A549 (cell line): ENCODE results near the gene CACNA1G. TPM values are rescaled to one million over a fixed set of nuclear protein-coding genes. Genes with fewer than 3 reads are reported as not detected.

ENCODE experiments used
- ATAC-seq, 2 experiments: fragments of 200-7000 bp in 1 of 2; fragments of >200 bp in 1 of 2; cut with Nextera tagmentation in 1 of 2; cut with Tn5 transposase in 1 of 2; 3 replicates each; pipeline versions ENCODE4 v1.8.0 to v1.9.1; 2018 to 2020; ENCODE audit warnings: mild to moderate bottlenecking in 1 of 2, moderate library complexity in 1 of 2
- CTCF ChIA-PET: fragments of 300-600 bp; sonication (Branson Sonifier 250); formaldehyde crosslinking; extraction: SDS; loops from one replicate; lab custom pipeline; 2021; ENCODE audit warnings: antibody characterized with exemption, inconsistent platforms; lab: Yijun Ruan, JAX
- POLR2A ChIA-PET: fragments of 350-600 bp; formaldehyde crosslinking; extraction: SDS; loops from one replicate; lab custom pipeline; 2021; ENCODE audit warnings: antibody characterized with exemption, inconsistent platforms; lab: Yijun Ruan, JAX
- DNase-seq, 2 experiments: peaks; one replicate each; pipeline versions ENCODE4 v3.0.0 to v3.0.0-alpha.2; 2011 to 2016; ENCODE audit warnings: low read depth in 1 of 2, low spot score in 1 of 2
- FAIRE-seq: peaks from 2 replicates; lab custom pipeline; 2011; peaks lifted over from hg19 to GRCh38; lab: Jason Lieb, UNC
- H3K27ac ChIP-seq, 2 experiments: fragments of >200 bp; sonication (Bioruptor Twin); formaldehyde crosslinking; 3 replicates each; pipeline ENCODE4 v1.5.1; 2016 to 2017
- H3K4me1 ChIP-seq: fragments of >200 bp; sonication (Bioruptor Twin); formaldehyde crosslinking; 3 replicates; pipeline ENCODE4 v1.6.1; 2016
- H3K4me2 ChIP-seq: fragments of >200 bp; sonication (Bioruptor Twin); formaldehyde crosslinking; 3 replicates; pipeline ENCODE4 v1.6.1; 2016
- H3K4me3 ChIP-seq: fragments of >200 bp; sonication (Bioruptor Twin); formaldehyde crosslinking; 3 replicates; pipeline ENCODE4 v1.5.1; 2016
- H3K9me3 ChIP-seq: fragments of >200 bp; sonication (Bioruptor Twin); formaldehyde crosslinking; 3 replicates; pipeline ENCODE4 v1.6.1; 2016
- CHD2 ChIP-seq: fragments of 150-350 bp; IDR thresholded peaks from 2 replicates; pipeline ENCODE4 v1.6.1; 2014; ENCODE audit warnings: low read length; ENCODE audit not compliant: partially characterized antibody
- EP300 ChIP-seq, 2 experiments: fragments of >200 bp; sonication (Bioruptor Twin); formaldehyde crosslinking; IDR thresholded peaks; 2 replicates in 1 of 2; 3 replicates in 1 of 2; pipeline ENCODE4 v1.6.1; 2016 to 2017
- FOSB ChIP-seq: fragments of 250-450 bp; sonication (Bioruptor Pico); IDR thresholded peaks from 2 replicates; pipeline ENCODE4 v1.5.0; 2020; ENCODE audit warnings: mild to moderate bottlenecking, moderate library complexity
- FOSL2 ChIP-seq, 2 experiments: fragments of 450-650 bp in 1 of 2; fragments of >200 bp in 1 of 2; sonication (Bioruptor Twin) in 1 of 2; formaldehyde crosslinking; IDR thresholded peaks; 2 replicates each; pipeline versions ENCODE4 v1.5.0 to v1.6.1; 2016 to 2020; ENCODE audit warnings: mild to moderate bottlenecking in 1 of 2, moderate library complexity in 1 of 2
- GATA3 ChIP-seq: IDR thresholded peaks from 2 replicates; pipeline ENCODE4 v1.6.1; 2012; ENCODE audit warnings: borderline replicate concordance
- HMGXB4 ChIP-seq: fragments of 250-450 bp; sonication (Bioruptor Pico); IDR thresholded peaks from 2 replicates; pipeline ENCODE4 v1.5.0; 2021; ENCODE audit warnings: mild to moderate bottlenecking, moderate library complexity, borderline replicate concordance
- HOXA7 ChIP-seq: fragments of 250-450 bp; sonication (Bioruptor Pico); IDR thresholded peaks from 2 replicates; pipeline ENCODE4 v1.5.0; 2020; ENCODE audit warnings: mild to moderate bottlenecking, moderate library complexity
- HOXB5 ChIP-seq: fragments of 250-450 bp; sonication (Bioruptor Pico); IDR thresholded peaks from 2 replicates; pipeline ENCODE4 v1.5.0; 2020; ENCODE audit warnings: mild to moderate bottlenecking, moderate library complexity
- KDM1A ChIP-seq: fragments of 200-600 bp; sonication (generic); IDR thresholded peaks from 2 replicates; pipeline ENCODE4 v1.6.1; 2016; ENCODE audit warnings: low read depth, mild to moderate bottlenecking
- KDM5A ChIP-seq: fragments of 200-600 bp; sonication (generic); IDR thresholded peaks from 2 replicates; pipeline ENCODE4 v1.6.1; 2016; ENCODE audit warnings: antibody characterized with exemption, mild to moderate bottlenecking
- MAFK ChIP-seq: fragments of 450-650 bp; IDR thresholded peaks from 2 replicates; pipeline ENCODE4 v1.6.1; 2014; ENCODE audit not compliant: partially characterized antibody
- MAZ ChIP-seq: fragments of 150-350 bp; IDR thresholded peaks from 2 replicates; pipeline ENCODE4 v1.6.1; 2014; ENCODE audit warnings: antibody characterized with exemption, low read depth, low read length, borderline replicate concordance
- NFE2L2 ChIP-seq: fragments of 150-350 bp; conservative IDR thresholded peaks from 2 replicates; pipeline ENCODE4 v1.6.1; 2014; ENCODE audit warnings: low read length
- NPAS2 ChIP-seq: fragments of 250-450 bp; sonication (Bioruptor Pico); IDR thresholded peaks from 2 replicates; pipeline ENCODE4 v1.8.0; 2022; ENCODE audit warnings: mild to moderate bottlenecking, moderate library complexity, borderline replicate concordance
- PHF8 ChIP-seq: fragments of 200-600 bp; sonication (generic); IDR thresholded peaks from 2 replicates; pipeline ENCODE4 v1.6.1; 2016; ENCODE audit warnings: low read depth, mild to moderate bottlenecking, antibody characterized with exemption, moderate library complexity, borderline replicate concordance
- POLR2A ChIP-seq: IDR thresholded peaks from 2 replicates; pipeline ENCODE4 v1.6.1; 2012; ENCODE audit warnings: mild to moderate bottlenecking, low read length
- RARB ChIP-seq: fragments of 250-450 bp; sonication (Bioruptor Pico); IDR thresholded peaks from 2 replicates; pipeline ENCODE4 v1.8.0; 2021; ENCODE audit warnings: mild to moderate bottlenecking, moderate library complexity
- RCOR1 ChIP-seq: fragments of 150-350 bp; IDR thresholded peaks from 2 replicates; pipeline ENCODE4 v1.6.1; 2014; ENCODE audit warnings: antibody characterized with exemption, low read length, low read depth
- SREBF2 ChIP-seq: fragments of 450-650 bp; IDR thresholded peaks from 2 replicates; pipeline ENCODE4 v1.6.1; 2014; ENCODE audit warnings: mild to moderate bottlenecking, moderate library complexity
- TFCP2L1 ChIP-seq: fragments of 250-450 bp; sonication (Bioruptor Pico); IDR thresholded peaks from 2 replicates; pipeline ENCODE4 v1.5.0; 2021; ENCODE audit warnings: mild to moderate bottlenecking
- TP53 ChIP-seq: fragments of 250-450 bp; sonication (Bioruptor Pico); IDR thresholded peaks from 2 replicates; pipeline ENCODE4 v1.5.0; 2021; ENCODE audit warnings: mild to moderate bottlenecking, moderate library complexity
- ZC3H11A ChIP-seq: fragments of 450-650 bp; IDR thresholded peaks from 2 replicates; pipeline ENCODE4 v1.6.1; 2014; ENCODE audit warnings: antibody characterized with exemption, mild to moderate bottlenecking
- ZFP36 ChIP-seq: fragments of 450-650 bp; IDR thresholded peaks from 2 replicates; pipeline ENCODE4 v1.6.1; 2014; ENCODE audit warnings: borderline replicate concordance; ENCODE audit not compliant: partially characterized antibody
- ZNF302 ChIP-seq: fragments of 250-450 bp; sonication (Bioruptor Pico); IDR thresholded peaks from 2 replicates; pipeline ENCODE4 v1.9.0; 2021; ENCODE audit warnings: inconsistent platforms, mild to moderate bottlenecking, moderate library complexity
- ZSCAN20 ChIP-seq: fragments of 250-450 bp; sonication (Bioruptor Pico); IDR thresholded peaks from 2 replicates; pipeline ENCODE4 v1.8.0; 2022; ENCODE audit warnings: mild to moderate bottlenecking, moderate library complexity
- WGBS: methylation state at CpG from one replicate; pipeline ENCODE4 v1.1.6; 2017; ENCODE audit errors: missing lambda C conversion rate; 5-methylcytosine and 5-hydroxymethylcytosine counted together
- polyA plus RNA-seq, 4 experiments: library from polyadenylated mRNA; depleted of rRNA in 3 of 4; stranded (reverse); fragments of >200 nt; fragmentation: RNase III in 1 of 4; extraction: RNeasy Plus Mini Kit Qiagen cat#74134 plus additional on column Dnase treatment in 1 of 4; gene quantifications; 2 replicates in 3 of 4; 3 replicates in 1 of 4; pipeline ENCODE4 v1.2.3, GENCODE V29; 2011 to 2017
- TF ChIP-seq, protein P1 (sequence below): fragments of >200 bp; sonication (Bioruptor Twin); formaldehyde crosslinking; IDR thresholded peaks from 2 replicates; pipeline ENCODE4 v1.6.1; 2016

The CACNA1G gene
- polyA plus RNA-seq, 2 of the 4 experiments (the other 2 are of a cell fraction) = 4.0 to 8.9 TPM

- CTCF ChIA-PET = interaction anchor here (1.0 to 48.0 kb wide), 8 partner anchors 8 to 95 kb away, joined by 3 to 2097 read pairs (median 12); partner anchors contain the start of gene ANKRD40
- 93% methylated on average over 3 of the region's 3 CpGs for WGBS
- Histone ChIP-seq H3K4me3 (no peak overlapping the region), H3K4me2 (no peak overlapping the region), H3K27ac (peak overlapping the region; percentile 2 to 99; a peak in 4 of 6 replicates), H3K9me3 (no peaks in the 10 kb centered on the region), H3K4me1 (peaks cover 93% of the 10 kb centered on the region)
- FAIRE-seq (peak; percentile 28), ATAC-seq (peak in 1 of 2 experiments; percentile 6; a peak in 2 of 6 replicates), DNase-seq (no peak)
- POLR2A ChIA-PET = interaction anchor here (0.6 to 10.0 kb wide), 5 partner anchors 7 to 50 kb away, joined by 3 to 85 read pairs (median 7); no protein-coding TSS in a partner anchor
- TF ChIP-seq MAFK = peak; percentile 95
- TF ChIP-seq HMGXB4 (CRISPR knock-in tag) = peak; percentile 91
- peak; percentile 74; the same call in 1 of the 2 replicates for TF ChIP-seq RARB (CRISPR knock-in tag)
- TF ChIP-seq HOXB5 (CRISPR knock-in tag) = 0 out of 2 replicates have a peak, but pooled peaks have one; percentile 27
- TF ChIP-seq KDM5A = no peak
- peak; percentile 79; the same call in 1 of the 2 replicates for TF ChIP-seq KDM1A
- peak; percentile 70; the same call in 1 of the 2 replicates for TF ChIP-seq TFCP2L1 (CRISPR knock-in tag)
- TF ChIP-seq ZFP36 = no peak
- peak; percentile 96 for TF ChIP-seq HOXA7 (CRISPR knock-in tag)
- peak; percentile 95 for TF ChIP-seq TP53
- TF ChIP-seq MAZ = no peak
- peak; percentile 81 for TF ChIP-seq FOSB (CRISPR knock-in tag)
- no peak for TF ChIP-seq NFE2L2
- no peak for TF ChIP-seq SREBF2
- TF ChIP-seq NPAS2 (CRISPR knock-in tag) = no peak
- TF ChIP-seq GATA3 = no peak
Measured at GRCh38 chr17:50645748-50646682, 85.5 kb downstream of the CACNA1G start.

DNA sequence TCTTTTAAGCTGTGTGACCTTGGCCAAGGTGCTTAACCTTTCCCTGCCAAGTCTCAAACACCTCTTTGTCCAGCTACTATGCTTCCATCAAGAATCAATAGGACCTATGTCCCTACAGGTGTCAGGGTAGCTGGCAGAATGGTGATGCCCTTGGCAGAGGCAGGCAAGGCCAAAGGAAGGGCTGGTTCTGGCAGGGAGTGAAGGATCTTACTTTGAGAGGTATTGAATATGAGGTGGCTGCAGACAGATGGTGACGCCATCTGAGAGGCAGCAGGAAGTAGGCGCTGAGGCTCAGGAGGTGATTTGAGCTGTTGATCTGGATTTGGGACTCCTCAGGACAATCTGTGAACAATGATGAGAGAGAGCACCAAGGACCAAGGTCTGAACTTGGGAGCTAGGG is 86.7 kb downstream of the CACNA1G start:
- Histone ChIP-seq H3K4me2 (no peak overlapping the region), H3K27ac (peak overlapping the region; percentile 51 to 99; a peak in 5 of 6 replicates), H3K9me3 (no peaks in the 10 kb centered on the region), H3K4me3 (no peak overlapping the region), H3K4me1 (peaks cover 93% of the 10 kb centered on the region)
- no peak for DNase-seq
- WGBS = 96% methylated on average over 2 of the region's 2 CpGs
- ChIA-PET POLR2A (interaction anchor here (0.9 to 10.0 kb wide), 4 partner anchors 9 to 49 kb away, joined by 3 to 85 read pairs (median 8); no protein-coding TSS in a partner anchor), CTCF (interaction anchor here (0.8 to 48.0 kb wide), 7 partner anchors 9 to 97 kb away, joined by 3 to 2097 read pairs (median 7); partner anchors contain the start of gene ANKRD40)
- FAIRE-seq = peak; percentile 65
- no peak for TF ChIP-seq RCOR1
- no peak for TF ChIP-seq EP300 (IDR thresholded peaks at IDR 0.05)
- 0 out of 2 replicates have a peak, but pooled peaks have one; percentile 69 for TF ChIP-seq TP53
- no peak for TF ChIP-seq ZNF302
- TF ChIP-seq, protein P1, sequence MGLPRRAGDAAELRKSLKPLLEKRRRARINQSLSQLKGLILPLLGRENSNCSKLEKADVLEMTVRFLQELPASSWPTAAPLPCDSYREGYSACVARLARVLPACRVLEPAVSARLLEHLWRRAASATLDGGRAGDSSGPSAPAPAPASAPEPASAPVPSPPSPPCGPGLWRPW = no peak
- no peak for TF ChIP-seq POLR2A
- no peak for TF ChIP-seq FOSL2 (IDR thresholded peaks at IDR 0.05)
- TF ChIP-seq FOSL2 (CRISPR knock-in tag; IDR thresholded peaks at IDR 0.05) = no peak
- no peak for TF ChIP-seq TFCP2L1 (CRISPR knock-in tag)
- TF ChIP-seq ZC3H11A = no peak
- TF ChIP-seq ZSCAN20 (CRISPR knock-in tag) = no peak
- no peak for TF ChIP-seq CHD2
- TF ChIP-seq PHF8 = no peak
- TF ChIP-seq RARB (CRISPR knock-in tag) = 0 out of 2 replicates have a peak, but pooled peaks have one; percentile 18
- peak; percentile 9 to 20; a peak in 3 of 6 replicates for ATAC-seq
